D721Med (cell line): ENCODE results near the gene SLCO3A1.

ENCODE experiments used
- DNase-seq: peaks from one replicate; pipeline ENCODE4 v3.0.0; 2011; ENCODE audit warnings: low spot score; ENCODE audit not compliant: insufficient read length
- FAIRE-seq: peaks from 2 replicates; lab custom pipeline; 2011; peaks lifted over from hg19 to GRCh38; lab: Jason Lieb, UNC
- CTCF ChIP-seq: IDR thresholded peaks from 2 replicates; pipeline ENCODE4 v1.5.1; 2012; ENCODE audit warnings: mild to moderate bottlenecking, control low read depth; ENCODE audit not compliant: insufficient read depth; ENCODE audit errors: missing control alignments

Gene SLCO3A1

GRCh38 chr15:91989821-91990220 lies 136.3 kb downstream of the SLCO3A1 start:
- FAIRE-seq (no peak), DNase-seq (no peak)
- TF ChIP-seq CTCF = no peak

DNA sequence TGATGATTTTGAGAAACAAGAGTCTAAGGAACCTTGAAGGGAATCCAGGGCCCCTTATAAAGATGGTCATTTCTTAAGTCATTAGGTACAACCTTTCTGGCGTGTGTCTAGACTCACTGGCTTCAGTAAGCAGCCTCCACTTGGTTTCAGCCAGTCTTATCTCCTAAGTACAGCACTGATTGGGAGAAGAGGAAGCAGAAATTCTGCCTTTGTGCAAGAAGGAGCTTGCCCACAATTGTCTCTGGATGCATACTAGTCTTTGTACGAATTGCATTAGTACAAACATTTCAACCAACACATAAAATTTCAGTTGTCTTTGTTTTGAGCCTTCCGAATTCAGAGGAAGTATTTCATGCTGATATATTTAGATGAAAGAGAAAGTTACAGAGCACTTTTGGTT lies 139.4 kb downstream of the SLCO3A1 start:
- FAIRE-seq (no peak), DNase-seq (no peak)
- no peak for TF ChIP-seq CTCF

- FAIRE-seq = no peak
- TF ChIP-seq CTCF = no peak
- DNase-seq = no peak
These were observed 141.6 kb downstream of the SLCO3A1 start for GRCh38 chr15:91995146-91995545.

DNA sequence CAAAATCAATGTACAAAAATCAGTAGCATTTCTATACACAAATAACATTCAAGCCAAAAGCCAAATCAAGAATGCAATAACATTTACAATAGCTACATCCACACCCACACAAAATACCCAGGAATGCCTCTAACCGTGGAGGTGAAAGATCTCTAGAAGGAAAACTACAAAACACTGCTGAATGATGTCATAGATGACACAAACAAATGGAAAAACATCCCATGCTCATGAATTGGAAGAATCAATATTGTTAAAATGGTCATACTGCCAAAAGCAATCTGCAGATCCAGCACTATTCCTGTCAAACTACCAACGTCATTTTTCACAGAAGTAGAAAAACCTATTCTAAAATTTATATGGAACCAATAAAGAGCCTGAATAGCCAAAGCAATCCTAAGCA lies 143.7 kb downstream of the SLCO3A1 start:
- TF ChIP-seq CTCF = no peak
- FAIRE-seq (no peak), DNase-seq (no peak)

GRCh38 chr15:92000709-92001108 lies 147.2 kb downstream of the SLCO3A1 start:
- DNase-seq (no peak), FAIRE-seq (no peak)
- no peak for TF ChIP-seq CTCF

GRCh38 chr15:92001307-92001706 lies 147.8 kb downstream of the SLCO3A1 start:
- no peak for TF ChIP-seq CTCF
- DNase-seq (no peak), FAIRE-seq (no peak)

- TF ChIP-seq CTCF = no peak
- no peak for DNase-seq
- FAIRE-seq = no peak
These were observed 149.2 kb downstream of the SLCO3A1 start for GRCh38 chr15:92002666-92003065.
